ENCODE measurements around the gene DST. TPM values are rescaled to one million over a fixed set of nuclear protein-coding genes. Genes with fewer than 3 reads are reported as not detected.

DST gene
- total RNA-seq, 1 experiment from 2014 or later, result 91.9 TPM

DNA sequence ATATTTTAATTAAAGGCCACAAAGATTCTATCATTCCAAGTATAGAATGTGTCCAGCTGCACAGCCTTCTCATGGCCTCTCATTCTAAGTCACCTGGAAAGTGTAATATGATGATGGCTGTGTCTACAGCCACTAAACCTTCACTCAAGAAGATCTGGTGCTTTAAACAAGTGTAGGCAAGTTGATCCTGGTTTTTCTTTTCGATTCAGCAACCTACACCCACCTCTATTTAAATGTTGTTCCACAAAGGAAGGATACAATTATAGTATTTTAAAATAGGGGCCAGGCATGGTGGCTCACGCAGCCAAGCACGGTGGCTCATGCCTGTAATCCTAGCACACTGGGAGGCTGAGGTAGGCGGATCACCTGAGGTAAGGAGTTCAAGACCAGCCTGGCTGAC is 25.5 kb upstream of the DST start:
- Histone ChIP-seq H3K4ac (ENCODE audit: low read depth, low read length) (no peak overlapping the region), H2AFZ (ENCODE audit: low read length) (no peak overlapping the region), H4K91ac (ENCODE audit: insufficient read length, low read depth, low read length) (no peak overlapping the region), H3K4me2 (ENCODE audit: insufficient read depth, insufficient read length, low read length) (no peak overlapping the region), H3K79me2 (ENCODE audit: insufficient read depth, low read length) (no peaks in the 10 kb centered on the region), H3K4me1 (ENCODE audit: insufficient read depth, low read length) (no peaks in the 10 kb centered on the region), H3K18ac (ENCODE audit: insufficient read length, low read depth, low read length) (no peak overlapping the region), H3K23me2 (ENCODE audit: insufficient read length, low read depth, low read length, poor library complexity, severe bottlenecking) (no peaks in the 10 kb centered on the region), H3K9ac (ENCODE audit: extremely low read depth, insufficient read length, low read length) (no peak overlapping the region), H2BK120ac (ENCODE audit: low read depth, low read length, poor library complexity, severe bottlenecking) (no peak overlapping the region), H2BK12ac (ENCODE audit: insufficient read length, low read depth, low read length) (no peak overlapping the region), H3K27me3 (ENCODE audit: insufficient read depth, low read length) (no peaks in the 10 kb centered on the region), H3K14ac (ENCODE audit: insufficient read depth, low read length) (no peak overlapping the region), H4K20me1 (ENCODE audit: control insufficient read depth, insufficient read depth, insufficient read length) (no peaks in the 10 kb centered on the region), H3K23ac (ENCODE audit: insufficient read length, low read depth, low read length) (no peak overlapping the region), H3K79me1 (ENCODE audit: insufficient read depth, low read depth, low read length, poor library complexity, severe bottlenecking) (no peaks in the 10 kb centered on the region), H2AK5ac (ENCODE audit: insufficient read length, low read length) (no peak overlapping the region), H3T11ph (ENCODE audit: low read length) (no peak overlapping the region), H3K9me3 (ENCODE audit: control insufficient read depth, low read depth, low read length) (no peaks in the 10 kb centered on the region), H2BK5ac (ENCODE audit: insufficient read length, low read length) (no peak overlapping the region), H2BK20ac (ENCODE audit: low read depth, low read length, poor library complexity, severe bottlenecking) (no peak overlapping the region), H4K5ac (ENCODE audit: insufficient read length, low read depth, low read length) (no peak overlapping the region), H3K56ac (ENCODE audit: insufficient read length, low read depth, low read length) (no peak overlapping the region), H4K8ac (replicated peaks; ENCODE audit: insufficient read length, low read depth, low read length) (no peak overlapping the region), H3K27ac (ENCODE audit: insufficient read length, low read depth, low read length) (no peak overlapping the region), H2BK15ac (ENCODE audit: low read depth, low read length) (no peak overlapping the region)
- Mint-ChIP-seq H3K4me1 (no peaks in the 10 kb centered on the region; a peak in 1 of 4 replicates), H3K27me3 (ENCODE audit: low read depth) (no peaks in the 10 kb centered on the region), H3K36me3 (ENCODE audit: insufficient read depth in 1 of 3, low read depth in 3 of 3) (peaks cover 0 to 6% (median 5%) of the 10 kb centered on the region in 3 experiments; a peak in 2 of 7 replicates), H3K4me3 (no peak overlapping the region), H3K9me3 (no peaks in the 10 kb centered on the region), H3K27ac (no peak overlapping the region)
- no peak for DNase-seq
- TF ChIP-seq, protein P1, sequence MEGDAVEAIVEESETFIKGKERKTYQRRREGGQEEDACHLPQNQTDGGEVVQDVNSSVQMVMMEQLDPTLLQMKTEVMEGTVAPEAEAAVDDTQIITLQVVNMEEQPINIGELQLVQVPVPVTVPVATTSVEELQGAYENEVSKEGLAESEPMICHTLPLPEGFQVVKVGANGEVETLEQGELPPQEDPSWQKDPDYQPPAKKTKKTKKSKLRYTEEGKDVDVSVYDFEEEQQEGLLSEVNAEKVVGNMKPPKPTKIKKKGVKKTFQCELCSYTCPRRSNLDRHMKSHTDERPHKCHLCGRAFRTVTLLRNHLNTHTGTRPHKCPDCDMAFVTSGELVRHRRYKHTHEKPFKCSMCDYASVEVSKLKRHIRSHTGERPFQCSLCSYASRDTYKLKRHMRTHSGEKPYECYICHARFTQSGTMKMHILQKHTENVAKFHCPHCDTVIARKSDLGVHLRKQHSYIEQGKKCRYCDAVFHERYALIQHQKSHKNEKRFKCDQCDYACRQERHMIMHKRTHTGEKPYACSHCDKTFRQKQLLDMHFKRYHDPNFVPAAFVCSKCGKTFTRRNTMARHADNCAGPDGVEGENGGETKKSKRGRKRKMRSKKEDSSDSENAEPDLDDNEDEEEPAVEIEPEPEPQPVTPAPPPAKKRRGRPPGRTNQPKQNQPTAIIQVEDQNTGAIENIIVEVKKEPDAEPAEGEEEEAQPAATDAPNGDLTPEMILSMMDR (conservative IDR thresholded peaks at IDR 0.05), result no peak
- WGBS (ENCODE audit: extremely low coverage, insufficient read length, low lambda C conversion rate), result no CpG with 5 or more reads among the region's 4 CpGs
